IPS-18c (cell line): ENCODE data around the gene PRR14L.
"Not testable (repeated sequence)": the region's sequence is repeated elsewhere in the genome, so short reads cannot be mapped to it uniquely, and the experiment has no call there.

Source experiments
- H3K4me3 ChIP-seq: 2 replicates; pipeline ENCODE4 v1.7.0; 2013; ENCODE audit warnings: low read depth, mild to moderate bottlenecking, low read length, moderate library complexity; ENCODE audit not compliant: insufficient read depth
- H3K9me3 ChIP-seq: one replicate; pipeline ENCODE4 v1.6.1; 2013; ENCODE audit warnings: mild to moderate bottlenecking, low read length, moderate library complexity; ENCODE audit not compliant: control insufficient read depth, insufficient read depth

The PRR14L gene

GRCh38 chr22:31749636-31750364 is at the start of gene PRR14L:
PRR14L (minus strand) TSS chr22:31750132; CDS start chr22:31738860, 11,272 bp downstream.
- Histone ChIP-seq H3K4me3 (peak within 1 kb of the TSS; percentile 98), H3K9me3 (peaks cover 3% of the 10 kb centered on the region)

GRCh38 chr22:31799358-31799757 is 49.4 kb upstream of the PRR14L start:
- H3K4me3 ChIP-seq, H3K9me3 ChIP-seq: not testable (repeated sequence)

- no peak overlapping the region for H3K4me3 ChIP-seq
- H3K9me3 ChIP-seq: no peaks in the 10 kb centered on the region
These were observed 40.3 kb upstream of the PRR14L start for GRCh38 chr22:31790240-31790639.

GRCh38 chr22:31789803-31790202 is 39.9 kb upstream of the PRR14L start:
- Histone ChIP-seq H3K4me3 (no peak overlapping the region), H3K9me3 (no peaks in the 10 kb centered on the region)

- no peak overlapping the region for H3K4me3 ChIP-seq
- no peaks in the 10 kb centered on the region for H3K9me3 ChIP-seq
These were observed 26.3 kb upstream of the PRR14L start for GRCh38 chr22:31776231-31776630.

- no peak overlapping the region for H3K4me3 ChIP-seq
- no peaks in the 10 kb centered on the region for H3K9me3 ChIP-seq
These were observed 23.5 kb upstream of the PRR14L start for GRCh38 chr22:31773416-31773815.

- Histone ChIP-seq H3K9me3 (peaks cover 2% of the 10 kb centered on the region), H3K4me3 (no peak overlapping the region)
These were observed 18.6 kb upstream of the PRR14L start for GRCh38 chr22:31768422-31769059.

- Histone ChIP-seq H3K9me3 (peaks cover 2% of the 10 kb centered on the region), H3K4me3 (no peak overlapping the region)
These were observed 14.9 kb upstream of the PRR14L start for GRCh38 chr22:31764785-31765184.

GRCh38 chr22:31758860-31759259 is 8.9 kb upstream of the PRR14L start:
- H3K4me3 ChIP-seq, H3K9me3 ChIP-seq: not testable (repeated sequence)

- peaks cover 3% of the 10 kb centered on the region for H3K9me3 ChIP-seq
- H3K4me3 ChIP-seq: no peak overlapping the region
These were observed 7.3 kb upstream of the PRR14L start for GRCh38 chr22:31757265-31757664.

- peak overlapping the region; percentile 87; the same call in 1 of the 2 replicates for H3K4me3 ChIP-seq
- peaks cover 3% of the 10 kb centered on the region for H3K9me3 ChIP-seq
These were observed 4.9 kb upstream of the PRR14L start for GRCh38 chr22:31754813-31755212.

- Histone ChIP-seq H3K4me3 (peak within 1 kb of the TSS; percentile 87), H3K9me3 (peaks cover 3% of the 10 kb centered on the region)
These were observed 3.9 kb upstream of the PRR14L start, which contains the start of gene DEPDC5 for GRCh38 chr22:31753634-31754501. DEPDC5 (plus strand) TSS chr22:31754019; CDS start chr22:31754922, 903 bp downstream.

GRCh38 chr22:31753005-31753633 is 3.2 kb upstream of the PRR14L start:
- peak overlapping the region; percentile 87 for H3K4me3 ChIP-seq
- peaks cover 3% of the 10 kb centered on the region for H3K9me3 ChIP-seq

GRCh38 chr22:31752096-31752847 is 2.3 kb upstream of the PRR14L start:
- H3K9me3 ChIP-seq: peaks cover 3% of the 10 kb centered on the region
- no peak overlapping the region for H3K4me3 ChIP-seq

- Histone ChIP-seq H3K4me3 (no peak overlapping the region; the same call in 1 of the 2 replicates), H3K9me3 (peaks cover 3% of the 10 kb centered on the region)
These were observed 693 bp upstream of the PRR14L start for GRCh38 chr22:31750365-31751284.

- H3K4me3 ChIP-seq: peak overlapping the region; percentile 98
- H3K9me3 ChIP-seq: peaks cover under 1% of the 10 kb centered on the region
These were observed 1.4 kb downstream of the PRR14L start for GRCh38 chr22:31748490-31748889.
